Right lobe of liver (tissue), 4 donors: ENCODE measurements around the gene PSMB11.

ENCODE experiments used
- POLR2A ChIP-seq: fragments of 450-650 bp; IDR thresholded peaks from one replicate; pipeline ENCODE4 v1.6.1; 2017; ENCODE audit warnings: antibody characterized with exemption, mild to moderate bottlenecking
- TF ChIP-seq, protein P1 (sequence below), 4 donors: fragments of 200-600 bp in 3 of 4; fragments of 450-650 bp in 1 of 4; IDR thresholded peaks; one replicate each; pipeline versions ENCODE4 v1.5.1 to v1.8.0; 2016 to 2022; ENCODE audit warnings: antibody characterized with exemption in 4 of 4, mild to moderate bottlenecking in 2 of 4
- donor health status: DM: no; HTN: no; CAD: no.
- donor health status: DM: no; HTN: no; CAD: no.
- donor health status: DM: no; HTN: yes; CAD: no.

DNA sequence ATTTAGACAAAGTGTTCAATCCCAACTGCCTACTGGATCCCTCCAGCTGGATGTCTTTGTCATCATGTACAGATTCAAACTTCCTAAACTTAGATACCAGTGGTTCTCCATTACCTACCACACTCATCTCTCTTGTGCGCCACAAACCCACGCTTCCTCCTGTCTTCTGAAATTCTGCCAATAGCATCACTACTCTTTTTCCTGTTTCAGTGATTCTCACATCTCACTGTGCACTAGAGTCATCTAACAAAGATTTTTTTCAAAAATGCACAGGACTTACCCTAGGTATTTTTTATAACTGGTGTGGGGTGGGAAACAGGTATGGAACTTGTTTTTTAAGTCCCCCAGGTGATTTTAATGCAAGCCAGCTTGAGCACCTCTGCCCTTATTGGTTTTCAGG is 13.2 kb upstream of the PSMB11 start:
- no peak for TF ChIP-seq POLR2A
- TF ChIP-seq, protein P1, sequence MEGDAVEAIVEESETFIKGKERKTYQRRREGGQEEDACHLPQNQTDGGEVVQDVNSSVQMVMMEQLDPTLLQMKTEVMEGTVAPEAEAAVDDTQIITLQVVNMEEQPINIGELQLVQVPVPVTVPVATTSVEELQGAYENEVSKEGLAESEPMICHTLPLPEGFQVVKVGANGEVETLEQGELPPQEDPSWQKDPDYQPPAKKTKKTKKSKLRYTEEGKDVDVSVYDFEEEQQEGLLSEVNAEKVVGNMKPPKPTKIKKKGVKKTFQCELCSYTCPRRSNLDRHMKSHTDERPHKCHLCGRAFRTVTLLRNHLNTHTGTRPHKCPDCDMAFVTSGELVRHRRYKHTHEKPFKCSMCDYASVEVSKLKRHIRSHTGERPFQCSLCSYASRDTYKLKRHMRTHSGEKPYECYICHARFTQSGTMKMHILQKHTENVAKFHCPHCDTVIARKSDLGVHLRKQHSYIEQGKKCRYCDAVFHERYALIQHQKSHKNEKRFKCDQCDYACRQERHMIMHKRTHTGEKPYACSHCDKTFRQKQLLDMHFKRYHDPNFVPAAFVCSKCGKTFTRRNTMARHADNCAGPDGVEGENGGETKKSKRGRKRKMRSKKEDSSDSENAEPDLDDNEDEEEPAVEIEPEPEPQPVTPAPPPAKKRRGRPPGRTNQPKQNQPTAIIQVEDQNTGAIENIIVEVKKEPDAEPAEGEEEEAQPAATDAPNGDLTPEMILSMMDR (IDR thresholded peaks at IDR 0.05), result no peak
